ENCODE measurements around the gene HTR4.

The HTR4 gene

GRCh38 chr5:148663509-148663908 is 9.2 kb upstream of the HTR4 start:
- no peak for DNase-seq (ENCODE audit: low spot score)

- no peak for DNase-seq (ENCODE audit: low spot score)
Measured at GRCh38 chr5:148660346-148660660, 6.0 kb upstream of the HTR4 start.

- no peak for DNase-seq (ENCODE audit: low spot score)
Measured at GRCh38 chr5:148659641-148660345, 5.5 kb upstream of the HTR4 start.

GRCh38 chr5:148653291-148653835 is 964 bp downstream of the HTR4 start:
- DNase-seq (ENCODE audit: low spot score): no peak

DNA sequence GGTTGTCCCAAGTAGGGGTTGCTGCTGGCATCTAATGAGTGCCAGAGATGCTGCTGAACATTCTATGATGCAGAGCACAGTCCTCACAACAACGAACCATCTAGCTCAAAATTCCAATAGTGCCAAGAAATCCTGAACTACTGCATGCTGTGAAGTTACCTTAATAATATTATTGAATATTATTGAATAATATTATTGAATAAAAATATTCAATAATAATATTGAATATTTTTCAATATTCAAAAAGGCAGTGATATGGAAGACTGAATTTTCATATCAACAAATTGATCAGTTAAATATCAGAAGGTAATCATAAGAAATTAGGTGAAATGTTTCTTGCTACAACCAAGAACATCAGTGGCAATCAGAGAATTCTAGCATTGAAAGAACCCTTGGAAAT is 2.8 kb downstream of the HTR4 start:
- DNase-seq (ENCODE audit: low spot score): no peak

- DNase-seq (ENCODE audit: low spot score): no peak
Measured at GRCh38 chr5:148645527-148645926, 8.8 kb downstream of the HTR4 start.

- DNase-seq (ENCODE audit: low spot score): no peak
Measured at GRCh38 chr5:148641735-148642134, 12.6 kb downstream of the HTR4 start.

DNA sequence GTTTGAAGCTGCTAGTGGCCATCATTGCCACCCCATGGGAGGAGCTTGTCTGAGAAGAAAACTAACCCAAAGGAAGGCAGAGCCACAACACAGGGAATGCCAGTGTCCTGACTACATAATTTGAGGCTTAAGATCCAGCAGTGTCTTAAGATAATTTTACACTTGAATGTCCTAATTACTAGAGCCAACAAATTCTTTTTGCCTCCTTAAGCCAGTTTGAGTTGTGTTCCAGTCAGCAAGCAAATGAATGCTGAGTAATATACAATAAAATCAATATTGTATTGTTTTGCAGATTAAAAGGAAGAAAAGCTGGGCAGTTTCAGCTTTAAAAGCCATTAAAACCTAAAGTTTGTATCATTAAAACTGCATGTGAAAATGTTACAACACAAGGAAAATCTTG is 13.9 kb downstream of the HTR4 start:
- DNase-seq (ENCODE audit: low spot score): no peak

- DNase-seq (ENCODE audit: low spot score): no peak
Measured at GRCh38 chr5:148639081-148639480, 15.2 kb downstream of the HTR4 start.

DNA sequence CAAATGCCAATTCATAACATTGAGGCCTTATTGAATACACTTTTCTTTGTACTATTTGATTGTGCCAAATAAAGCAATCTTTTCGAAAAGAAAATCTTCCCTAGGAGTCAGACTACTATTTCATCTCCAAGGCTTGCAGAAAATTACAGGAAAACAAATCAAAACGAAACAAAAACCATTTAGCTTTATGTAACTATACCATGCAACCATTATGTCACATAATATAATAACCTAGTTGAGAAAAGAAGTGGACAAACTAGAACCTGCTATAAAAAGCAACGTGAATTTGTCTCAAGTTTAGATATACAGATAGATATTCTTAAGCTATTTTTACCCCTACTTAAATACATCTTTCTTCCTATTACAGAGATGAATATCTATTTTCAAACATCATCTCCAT is 18.0 kb downstream of the HTR4 start:
- no peak for DNase-seq (ENCODE audit: low spot score)

GRCh38 chr5:148635321-148636083 is 18.8 kb downstream of the HTR4 start:
- no peak for DNase-seq (ENCODE audit: low spot score)

- no peak for DNase-seq (ENCODE audit: low spot score)
Measured at GRCh38 chr5:148633067-148633377, 21.3 kb downstream of the HTR4 start.

GRCh38 chr5:148632255-148633066 is 21.9 kb downstream of the HTR4 start:
- DNase-seq (ENCODE audit: low spot score): no peak

GRCh38 chr5:148626986-148627385 is 27.3 kb downstream of the HTR4 start:
- no peak for DNase-seq (ENCODE audit: low spot score)

DNA sequence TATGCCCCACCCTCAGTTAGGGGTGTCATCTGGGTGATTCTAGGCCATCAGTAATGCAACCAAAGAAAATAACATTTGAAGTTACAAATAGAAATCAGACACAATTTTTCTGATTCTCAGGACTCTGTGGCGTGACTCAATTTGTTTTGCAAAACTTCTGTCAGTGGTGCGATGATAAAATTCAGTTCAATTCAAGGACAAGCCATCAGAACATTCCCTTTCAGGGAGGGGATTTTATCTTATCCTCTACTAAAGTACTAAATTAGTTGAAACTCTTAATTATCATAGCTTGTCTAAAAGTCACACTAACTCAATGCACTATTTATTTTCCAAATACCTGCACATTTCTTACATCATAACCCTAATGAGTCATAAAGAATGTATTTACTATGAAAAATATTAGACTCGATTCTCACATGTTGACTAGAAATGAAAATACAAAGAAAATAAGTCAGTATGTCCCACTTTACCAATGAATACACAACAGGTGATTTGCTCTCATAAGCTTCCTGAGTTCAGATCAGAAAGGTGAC is 28.2 kb downstream of the HTR4 start:
- no peak for DNase-seq (ENCODE audit: low spot score)

DNA sequence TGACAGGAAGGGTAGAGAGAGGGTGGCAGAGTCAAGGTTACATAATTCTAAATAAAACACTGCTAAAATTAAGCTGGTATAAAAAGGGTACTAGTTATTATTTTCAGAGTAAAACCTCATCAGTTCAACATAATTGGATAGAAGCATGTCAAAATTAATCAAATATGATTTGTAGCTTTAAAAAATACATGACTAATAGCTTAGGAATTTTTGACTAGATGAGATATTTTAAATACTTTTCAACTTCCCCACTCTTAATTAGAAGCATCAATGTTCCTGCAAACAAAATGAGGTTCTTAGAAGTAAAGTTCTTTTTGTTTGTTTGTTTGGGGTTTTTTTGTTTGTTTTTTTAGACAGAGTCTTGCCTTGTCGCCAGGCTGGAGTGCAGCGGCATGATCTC is 29.1 kb downstream of the HTR4 start:
- no peak for DNase-seq (ENCODE audit: low spot score)

DNA sequence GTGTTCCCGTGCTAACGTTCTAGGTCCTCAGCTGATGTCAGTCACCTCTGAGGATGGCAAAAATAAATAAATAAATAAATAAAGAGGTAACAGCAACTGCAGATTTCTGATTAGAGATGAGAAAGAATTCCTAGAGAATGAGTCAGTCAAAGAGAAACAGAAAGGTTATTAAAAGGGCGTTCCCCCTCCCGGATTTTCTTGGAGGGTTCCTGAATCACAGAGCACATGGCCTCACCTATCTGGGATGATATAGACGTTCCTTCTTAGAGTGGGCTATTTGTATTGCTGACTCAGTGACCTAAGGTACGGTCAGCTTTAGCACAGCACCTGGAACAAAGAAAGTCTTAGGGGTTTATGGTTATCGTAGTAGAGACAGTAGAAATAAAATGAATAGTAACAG is 30.6 kb downstream of the HTR4 start:
- DNase-seq (ENCODE audit: low spot score): no peak

DNA sequence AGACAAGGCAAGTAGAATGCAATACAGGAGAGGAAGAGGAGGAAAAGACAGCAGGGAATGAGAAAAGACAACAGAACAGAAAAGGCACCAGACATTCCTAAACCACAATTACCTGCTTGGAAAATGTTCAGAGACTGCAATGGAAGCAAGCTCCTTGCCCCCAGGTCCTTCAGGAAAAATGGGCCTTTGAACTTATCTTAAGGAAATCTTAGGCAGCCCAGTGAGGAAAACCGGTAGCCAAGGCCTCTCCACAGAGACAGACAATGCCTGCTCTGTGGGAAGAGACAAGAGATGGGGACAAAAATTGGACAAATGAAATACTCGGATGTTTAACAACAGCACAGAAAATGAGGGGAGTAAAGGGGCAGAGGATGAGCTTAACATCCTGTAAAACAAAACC is 31.2 kb downstream of the HTR4 start:
- no peak for DNase-seq (ENCODE audit: low spot score)

DNA sequence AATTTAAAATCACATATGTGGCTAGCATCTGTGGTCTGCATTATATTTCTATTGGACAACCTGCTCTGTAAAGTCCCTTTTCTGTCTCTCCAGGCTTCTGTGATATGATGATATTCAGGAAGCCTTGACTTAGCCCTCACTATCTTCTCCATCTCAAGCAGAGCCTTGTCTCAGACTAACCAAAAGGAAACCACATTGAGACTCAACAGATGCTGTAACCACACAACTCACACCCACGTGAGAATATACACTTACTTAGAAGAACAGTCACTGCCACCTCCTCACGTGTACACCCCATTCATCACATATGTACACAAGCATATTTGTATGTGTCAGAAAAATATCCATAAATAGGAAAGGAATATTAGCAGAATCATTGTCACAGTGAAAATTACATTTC is 33.6 kb downstream of the HTR4 start:
- DNase-seq (ENCODE audit: low spot score): no peak

DNA sequence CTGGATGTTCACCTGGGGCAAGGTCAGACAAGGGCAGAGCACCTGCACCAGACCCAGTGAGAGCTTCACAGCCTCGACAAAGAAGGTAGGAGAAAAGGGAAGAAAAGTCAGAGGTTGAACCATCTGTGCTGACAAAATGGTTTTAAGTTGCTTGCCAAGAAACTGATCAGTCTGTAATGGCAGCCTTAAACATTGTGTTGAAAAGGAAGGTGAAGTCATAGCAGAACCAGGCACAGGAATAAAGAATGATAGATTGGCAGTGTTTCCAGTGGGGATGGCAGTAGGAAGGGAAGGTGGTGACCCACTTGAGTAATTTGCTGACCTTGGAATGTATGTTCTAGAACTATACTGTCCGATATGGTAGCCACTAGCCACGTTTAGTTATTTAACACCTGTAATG is 34.2 kb downstream of the HTR4 start:
- DNase-seq (ENCODE audit: low spot score): no peak

GRCh38 chr5:148619484-148619883 is 34.8 kb downstream of the HTR4 start:
- DNase-seq (ENCODE audit: low spot score): no peak

DNA sequence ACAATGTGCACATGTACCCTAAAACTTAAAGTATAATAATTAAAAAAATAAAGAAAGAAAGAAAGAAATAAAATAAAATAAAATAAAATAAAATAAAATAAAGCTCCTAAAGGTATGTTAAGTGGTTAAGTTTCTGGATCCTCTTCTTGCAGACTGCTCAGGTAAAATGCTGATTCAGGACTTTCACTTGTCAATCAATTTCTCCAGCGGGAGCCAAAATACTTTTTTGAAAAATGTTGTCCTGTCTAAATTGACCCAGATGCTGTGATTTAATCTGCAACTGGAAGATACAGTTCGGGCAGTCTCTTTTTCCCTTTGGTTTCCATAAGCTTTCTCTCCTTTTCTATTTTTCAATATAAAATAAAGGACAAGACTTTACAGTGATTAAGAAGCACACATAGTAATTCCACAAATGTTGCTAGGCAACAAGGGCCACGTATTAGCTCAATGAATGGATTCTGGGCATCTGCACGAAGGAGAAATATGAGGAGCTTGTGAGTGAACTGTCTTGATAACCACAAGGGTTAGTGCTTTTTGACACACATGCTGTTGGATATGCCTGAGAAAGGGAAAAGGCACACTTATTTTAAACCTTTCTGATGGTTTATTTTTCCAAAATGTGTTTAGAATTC is 38.6 kb downstream of the HTR4 start:
- no peak for DNase-seq (ENCODE audit: low spot score)

Measured in AG20443 (cell line).